Glutamatergic neuron (in vitro differentiated cells): Measurements from ENCODE around the gene HBB. TPM values are rescaled to one million over a fixed set of nuclear protein-coding genes. Genes with fewer than 3 reads are reported as not detected.

Source experiments
- DNase-seq: peaks from one replicate; pipeline ENCODE4 v3.0.0; 2022
- H3K27ac Mint-ChIP-seq: one replicate; pipeline ENCODE4 v1.8.0; 2020; ENCODE audit warnings: mild to moderate bottlenecking, mixed read lengths, inconsistent platforms; ENCODE audit not compliant: unreplicated experiment
- H3K27me3 Mint-ChIP-seq: one replicate; pipeline ENCODE4 v1.8.0; 2020; ENCODE audit warnings: mild to moderate bottlenecking, moderate library complexity, mixed read lengths, inconsistent platforms; ENCODE audit not compliant: unreplicated experiment
- H3K36me3 Mint-ChIP-seq: one replicate; pipeline ENCODE4 v1.8.0; 2020; ENCODE audit warnings: mild to moderate bottlenecking, mixed read lengths, inconsistent platforms; ENCODE audit not compliant: unreplicated experiment
- H3K4me1 Mint-ChIP-seq: one replicate; pipeline ENCODE4 v1.8.0; 2020; ENCODE audit warnings: mild to moderate bottlenecking, low read depth, mixed read lengths, inconsistent platforms; ENCODE audit not compliant: unreplicated experiment
- H3K4me3 Mint-ChIP-seq: one replicate; pipeline ENCODE4 v1.8.0; 2020; ENCODE audit warnings: mild to moderate bottlenecking, mixed read lengths, inconsistent platforms; ENCODE audit not compliant: unreplicated experiment
- H3K9me3 Mint-ChIP-seq: one replicate; pipeline ENCODE4 v1.8.0; 2020; ENCODE audit warnings: mild to moderate bottlenecking, moderate library complexity, mixed read lengths, inconsistent platforms; ENCODE audit not compliant: unreplicated experiment
- CTCF ChIP-seq: fragments of 200-600 bp; sonication (generic); IDR thresholded peaks from one replicate; pipeline ENCODE4 v1.5.0; 2021; ENCODE audit not compliant: partially characterized antibody, unreplicated experiment
- long read RNA-seq: library from polyadenylated mRNA; unstranded; transcript quantifications from one replicate; pipeline ENCODE4 v2.0.0, GENCODE V29; 2020; ENCODE audit not compliant: unreplicated experiment
- total RNA-seq: library from RNA; stranded (reverse); fragmentation: NEBNext Ultra II Directional; extraction: Animal tissue kit (Norgen Biotek cat#: 25700); gene quantifications from one replicate; pipeline ENCODE4 v1.2.1, GENCODE V29; 2021; ENCODE audit not compliant: unreplicated experiment

HBB gene
- total RNA-seq: not detected
- long read RNA-seq: 0 reads

DNA sequence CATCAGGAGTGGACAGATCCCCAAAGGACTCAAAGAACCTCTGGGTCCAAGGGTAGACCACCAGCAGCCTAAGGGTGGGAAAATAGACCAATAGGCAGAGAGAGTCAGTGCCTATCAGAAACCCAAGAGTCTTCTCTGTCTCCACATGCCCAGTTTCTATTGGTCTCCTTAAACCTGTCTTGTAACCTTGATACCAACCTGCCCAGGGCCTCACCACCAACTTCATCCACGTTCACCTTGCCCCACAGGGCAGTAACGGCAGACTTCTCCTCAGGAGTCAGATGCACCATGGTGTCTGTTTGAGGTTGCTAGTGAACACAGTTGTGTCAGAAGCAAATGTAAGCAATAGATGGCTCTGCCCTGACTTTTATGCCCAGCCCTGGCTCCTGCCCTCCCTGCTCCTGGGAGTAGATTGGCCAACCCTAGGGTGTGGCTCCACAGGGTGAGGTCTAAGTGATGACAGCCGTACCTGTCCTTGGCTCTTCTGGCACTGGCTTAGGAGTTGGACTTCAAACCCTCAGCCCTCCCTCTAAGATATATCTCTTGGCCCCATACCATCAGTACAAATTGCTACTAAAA, at the start of gene HBB:
TSS of gene HBB (minus strand) at position 340 of the 579 bp plus-strand sequence. CDS start at position 290, 50 bp downstream.
- DNase-seq: no peak
- H3K9me3 Mint-ChIP-seq: peaks cover 3% of the 10 kb centered on the region
- H3K36me3 Mint-ChIP-seq: no peaks in the 10 kb centered on the region
- no peaks in the 10 kb centered on the region for H3K27me3 Mint-ChIP-seq
- no peak within 1 kb of the TSS for H3K27ac Mint-ChIP-seq
- H3K4me1 Mint-ChIP-seq: no peaks in the 10 kb centered on the region
- no peak within 1 kb of the TSS for H3K4me3 Mint-ChIP-seq
- no peak for TF ChIP-seq CTCF

- no peaks in the 10 kb centered on the region for H3K36me3 Mint-ChIP-seq
- peaks cover 1% of the 10 kb centered on the region for H3K9me3 Mint-ChIP-seq
- H3K4me1 Mint-ChIP-seq: peaks cover 8% of the 10 kb centered on the region
- no peak overlapping the region for H3K4me3 Mint-ChIP-seq
- H3K27ac Mint-ChIP-seq: no peak overlapping the region
- no peak for DNase-seq
- no peak for TF ChIP-seq CTCF
- H3K27me3 Mint-ChIP-seq: no peaks in the 10 kb centered on the region
Observed at GRCh38 chr11:5275369-5276110, 48.7 kb upstream of the HBB start.

DNA sequence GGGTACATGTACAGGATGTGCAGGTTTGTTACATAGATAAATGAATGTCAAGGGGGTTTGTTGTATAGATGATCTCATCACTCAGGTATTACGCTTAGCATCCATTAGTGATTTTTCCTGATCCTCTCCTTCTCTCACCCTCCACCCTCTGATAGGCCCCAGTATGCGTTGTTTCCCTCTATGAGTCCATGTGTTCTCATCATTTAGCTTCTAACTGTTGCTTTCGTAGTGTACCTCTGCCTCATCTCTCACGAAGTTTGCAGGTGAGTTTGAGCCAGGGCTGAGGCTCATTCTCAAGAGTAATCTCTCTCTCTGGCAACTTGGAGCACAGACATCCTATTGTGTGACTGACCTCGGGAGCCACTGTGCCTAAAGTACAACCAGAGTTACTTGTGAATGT, 47.5 kb upstream of the HBB start:
- Mint-ChIP-seq H3K4me3 (no peak overlapping the region), H3K36me3 (no peaks in the 10 kb centered on the region), H3K27ac (no peak overlapping the region), H3K4me1 (peaks cover 7% of the 10 kb centered on the region), H3K9me3 (no peaks in the 10 kb centered on the region), H3K27me3 (no peaks in the 10 kb centered on the region)
- DNase-seq: no peak
- no peak for TF ChIP-seq CTCF

DNA sequence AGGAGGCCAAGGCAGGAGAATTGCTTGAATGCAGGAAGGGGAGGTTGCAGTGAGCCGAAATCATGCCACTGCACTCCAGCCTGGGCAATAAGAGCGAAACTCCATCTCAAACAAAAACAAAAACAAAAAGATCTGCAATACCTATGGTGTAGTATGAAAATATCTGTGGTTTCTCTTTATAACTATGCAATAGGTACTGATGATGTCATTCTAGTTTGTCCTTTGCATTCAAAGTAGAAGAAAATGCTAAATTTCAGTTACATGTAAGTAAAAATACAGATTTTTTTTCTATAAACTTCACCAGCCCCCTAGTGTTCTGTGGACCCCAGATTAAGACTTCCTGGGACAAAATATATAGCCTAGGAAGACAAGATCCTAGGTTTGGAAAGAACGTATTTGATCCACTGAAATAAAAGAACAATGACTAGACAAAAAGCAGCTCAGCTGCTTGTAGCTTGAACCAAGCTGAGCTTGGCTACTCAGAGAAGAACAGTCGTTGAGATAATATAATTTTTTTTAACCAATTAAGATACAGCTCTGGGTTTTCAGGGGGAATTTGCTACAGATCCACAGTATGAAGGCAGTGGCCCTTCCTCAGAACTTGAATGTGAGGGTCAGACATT, 45.6 kb upstream of the HBB start:
- H3K36me3 Mint-ChIP-seq: no peaks in the 10 kb centered on the region
- no peak for TF ChIP-seq CTCF
- peaks cover 7% of the 10 kb centered on the region for H3K4me1 Mint-ChIP-seq
- no peaks in the 10 kb centered on the region for H3K9me3 Mint-ChIP-seq
- no peak overlapping the region for H3K27ac Mint-ChIP-seq
- no peaks in the 10 kb centered on the region for H3K27me3 Mint-ChIP-seq
- DNase-seq: no peak
- H3K4me3 Mint-ChIP-seq: no peak overlapping the region

DNA sequence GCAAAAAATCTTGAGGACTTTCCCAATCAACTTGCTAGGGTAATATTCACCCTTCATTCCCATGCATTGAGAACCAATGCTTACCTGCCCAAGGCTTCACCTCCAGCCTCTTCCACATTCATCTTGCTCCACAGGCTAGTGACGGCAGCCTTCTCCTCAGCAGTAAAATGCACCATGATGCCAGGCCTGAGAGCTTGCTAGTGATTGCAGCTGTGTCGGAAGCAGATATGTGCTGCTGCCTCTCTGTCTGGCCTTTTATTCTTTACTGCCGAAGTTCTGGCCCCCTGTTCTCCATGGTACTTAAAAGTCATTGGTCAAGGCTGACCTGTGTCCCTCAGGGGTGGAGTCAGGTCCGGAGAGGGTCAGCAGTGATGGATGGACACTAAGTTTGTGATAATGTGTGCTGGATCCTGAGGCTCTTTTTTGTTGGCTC, 42.9 kb upstream of the HBB start, which contains the start of gene HBE1:
TSS of gene HBE1 (minus strand) at position 231 of the 433 bp plus-strand sequence. CDS start at position 176, 55 bp downstream.
- Mint-ChIP-seq H3K27me3 (no peaks in the 10 kb centered on the region), H3K36me3 (no peaks in the 10 kb centered on the region), H3K4me3 (no peak within 1 kb of the TSS), H3K27ac (no peak within 1 kb of the TSS), H3K4me1 (peaks cover 5% of the 10 kb centered on the region), H3K9me3 (no peaks in the 10 kb centered on the region)
- TF ChIP-seq CTCF: no peak
- DNase-seq: no peak
